ENCODE measurements around the gene PTPN21.

PTPN21 gene

DNA sequence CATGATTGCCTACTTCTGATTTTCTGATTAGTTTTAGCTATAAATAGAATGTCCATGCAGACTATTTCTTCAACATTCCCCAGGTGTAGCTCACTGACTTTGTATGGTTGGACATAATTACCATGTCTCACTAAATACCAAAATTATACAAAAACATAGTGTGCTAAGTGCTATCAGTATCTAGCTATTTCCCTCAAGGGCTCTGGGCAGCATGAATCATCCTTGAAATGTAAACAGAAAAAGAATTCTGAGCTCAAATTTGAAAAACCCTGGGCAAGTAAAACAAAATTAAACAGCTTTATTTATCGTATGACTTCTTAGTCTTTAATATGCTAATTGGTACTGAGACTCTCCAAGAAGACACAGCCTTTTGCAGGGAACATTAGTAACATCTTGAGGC lies 86.4 kb downstream of the PTPN21 start:
- DNase-seq (ENCODE audit: low spot score): no peak

- DNase-seq (ENCODE audit: low spot score): no peak
These were observed 91.5 kb downstream of the PTPN21 start for GRCh38 chr14:88463318-88463717.

DNA sequence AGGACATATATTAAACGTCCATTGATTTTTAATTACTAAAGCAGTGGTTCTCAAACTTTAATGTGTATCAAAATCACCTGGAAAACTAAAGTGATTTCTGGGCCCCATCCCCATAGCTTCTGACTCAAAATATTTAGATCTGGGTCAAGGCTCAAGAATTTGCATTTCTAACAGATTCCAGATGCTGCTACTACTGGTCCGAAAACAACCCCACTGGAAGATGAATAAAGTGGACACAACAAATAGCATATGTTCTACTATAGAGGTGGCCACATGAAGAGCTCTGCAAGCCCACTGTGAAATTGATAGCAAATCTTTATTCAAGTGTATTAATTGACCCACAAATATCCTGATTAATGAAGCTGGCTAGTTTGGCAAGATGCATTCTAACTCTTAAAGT lies 99.9 kb downstream of the PTPN21 start:
- no peak for DNase-seq (ENCODE audit: low spot score)

DNA sequence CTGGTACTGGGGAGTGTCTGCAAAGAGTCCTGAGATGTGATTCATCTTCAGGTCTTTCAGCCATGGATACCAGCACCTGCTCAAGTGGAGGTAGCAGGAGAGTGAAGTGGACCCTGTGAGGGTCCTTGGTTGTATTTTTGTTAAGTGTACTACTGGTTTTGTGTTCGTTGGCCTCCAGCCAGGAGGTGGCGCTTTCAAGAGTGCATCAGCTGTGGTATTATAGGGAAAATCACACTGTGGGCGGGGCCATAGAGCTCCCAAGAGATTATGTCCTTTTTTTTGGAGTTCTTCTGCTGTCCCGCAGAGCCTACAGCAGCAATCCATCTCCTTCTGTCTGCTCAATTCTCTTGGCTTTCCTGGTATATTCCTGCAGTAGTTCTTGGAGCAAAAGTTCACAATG lies 102.6 kb downstream of the PTPN21 start:
- no peak for DNase-seq (ENCODE audit: low spot score)

DNA sequence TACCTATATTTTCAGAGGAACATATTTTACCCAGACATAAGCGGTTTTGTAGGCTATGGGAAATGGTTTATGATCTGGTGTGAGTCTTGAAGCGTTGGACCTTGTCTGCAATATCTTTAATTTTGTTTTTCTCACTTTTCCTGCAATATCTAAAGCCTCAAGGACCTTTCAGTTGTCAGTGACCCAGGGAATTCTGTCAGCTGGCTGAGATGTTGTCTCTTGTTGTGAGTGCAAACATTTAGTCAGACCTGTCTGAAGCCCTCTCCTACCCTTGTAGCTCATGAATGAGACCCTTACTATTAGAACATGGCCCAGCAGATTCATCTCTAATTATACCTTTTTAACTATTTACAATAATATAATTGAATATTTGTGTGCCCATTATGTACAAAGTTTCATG lies 115.7 kb downstream of the PTPN21 start:
- no peak for DNase-seq (ENCODE audit: low spot score)

DNA sequence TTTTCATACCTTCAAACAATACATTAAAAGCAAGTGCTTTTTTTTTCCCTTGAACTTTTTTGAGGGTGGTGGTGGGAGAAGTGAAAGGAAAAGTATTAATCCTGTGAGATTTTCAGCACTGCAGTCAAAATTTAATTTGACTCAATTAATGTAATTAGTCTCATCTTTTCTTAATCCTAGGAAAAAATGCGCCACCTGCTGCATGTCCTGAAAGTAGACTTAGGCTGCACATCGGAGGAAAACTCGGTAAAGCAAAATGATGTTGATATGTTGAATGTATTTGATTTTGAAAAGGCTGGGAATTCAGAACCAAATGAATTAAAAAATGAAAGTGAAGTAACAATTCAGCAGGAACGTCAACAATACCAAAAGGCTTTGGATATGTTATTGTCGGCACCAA lies 117.1 kb downstream of the PTPN21 start:
- DNase-seq (ENCODE audit: low spot score): no peak

GRCh38 chr14:88430976-88431375 lies 123.8 kb downstream of the PTPN21 start:
- no peak for DNase-seq (ENCODE audit: low spot score)

- DNase-seq (ENCODE audit: low spot score): no peak
These were observed 128.5 kb downstream of the PTPN21 start for GRCh38 chr14:88426271-88426670.

DNA sequence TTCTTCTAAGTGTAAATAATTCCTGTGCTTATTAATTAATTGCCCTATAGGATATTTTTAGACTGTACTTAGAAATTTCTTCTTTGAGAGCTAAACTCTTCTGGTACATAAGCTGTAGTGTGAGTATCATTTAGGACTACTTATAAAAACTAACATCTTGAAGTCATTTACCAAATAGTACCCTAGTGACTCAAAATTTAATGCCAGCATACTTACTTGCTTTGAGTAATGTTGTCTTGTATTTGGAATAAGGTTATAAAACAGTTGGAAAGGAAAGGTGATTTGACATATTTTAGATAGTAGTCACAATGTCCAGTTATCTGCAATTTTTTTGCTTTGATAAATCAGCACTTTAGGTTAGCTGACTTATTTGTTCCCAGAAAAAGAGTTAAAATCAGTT lies 130.2 kb downstream of the PTPN21 start:
- no peak for DNase-seq (ENCODE audit: low spot score)

GRCh38 chr14:88422919-88423650 lies 131.7 kb downstream of the PTPN21 start:
- no peak for DNase-seq (ENCODE audit: low spot score)

- DNase-seq (ENCODE audit: low spot score): no peak
These were observed 132.8 kb downstream of the PTPN21 start for GRCh38 chr14:88422047-88422446.

DNA sequence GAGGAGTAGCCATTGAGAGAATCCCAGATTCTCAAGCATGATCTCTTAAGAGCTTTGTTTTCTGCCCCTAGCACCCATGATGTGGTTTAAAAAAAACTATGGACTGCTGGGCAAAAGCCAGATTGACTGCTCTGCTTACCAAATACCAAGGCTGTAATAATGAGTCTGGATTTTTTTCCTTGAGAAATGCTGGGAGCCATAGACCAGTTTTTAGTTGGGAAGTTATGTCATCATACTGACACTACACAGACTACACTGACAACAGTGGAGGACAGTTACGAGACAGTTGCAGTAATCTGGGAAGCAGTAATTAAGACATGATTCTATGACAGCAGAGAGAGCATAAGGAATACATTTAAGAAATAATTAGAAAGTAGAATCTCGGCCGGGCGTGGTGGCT lies 133.5 kb downstream of the PTPN21 start:
- no peak for DNase-seq (ENCODE audit: low spot score)

- no peak for DNase-seq (ENCODE audit: low spot score)
These were observed 134.6 kb downstream of the PTPN21 start for GRCh38 chr14:88420187-88420586.

- no peak for DNase-seq (ENCODE audit: low spot score)
These were observed 137.2 kb downstream of the PTPN21 start for GRCh38 chr14:88417594-88417993.
